GM19043 (cell line): ENCODE results near the gene CCNF.
"Not testable (repeated sequence)": the region's sequence is repeated elsewhere in the genome, so short reads cannot be mapped to it uniquely, and the experiment has no call there.

Source experiments
- ATAC-seq: cut with Tn5 transposase; IDR thresholded peaks from one replicate; pipeline ENCODE4 v1.9.1; 2021; ENCODE audit warnings: low read depth; ENCODE audit not compliant: unreplicated experiment

Gene CCNF

GRCh38 chr16:2429034-2429770 lies at the start of gene CCNF:
CCNF (plus strand) TSS chr16:2429447; CDS start chr16:2429482, 35 bp downstream.
- ATAC-seq = peak; percentile 79

- no peak for ATAC-seq
Observed at GRCh38 chr16:2383501-2383900, 45.7 kb upstream of the CCNF start.

- ATAC-seq = no peak
Observed at GRCh38 chr16:2384426-2384825, 44.8 kb upstream of the CCNF start.

- ATAC-seq = no peak
Observed at GRCh38 chr16:2385190-2385836, 43.9 kb upstream of the CCNF start.

- not testable (repeated sequence) for ATAC-seq
Observed at GRCh38 chr16:2385982-2386381, 43.3 kb upstream of the CCNF start.

GRCh38 chr16:2386990-2387389 lies 42.3 kb upstream of the CCNF start:
- ATAC-seq = no peak

GRCh38 chr16:2388139-2388874 lies 40.9 kb upstream of the CCNF start:
- no peak for ATAC-seq

GRCh38 chr16:2388875-2389433 lies 40.3 kb upstream of the CCNF start:
- ATAC-seq = no peak

- ATAC-seq = no peak
Observed at GRCh38 chr16:2392025-2392424, 37.2 kb upstream of the CCNF start.

- no peak for ATAC-seq
Observed at GRCh38 chr16:2398520-2398919, 30.7 kb upstream of the CCNF start.

- no peak for ATAC-seq
Observed at GRCh38 chr16:2404099-2404498, 25.1 kb upstream of the CCNF start.

- ATAC-seq = no peak
Observed at GRCh38 chr16:2415085-2415484, 14.2 kb upstream of the CCNF start.

- no peak for ATAC-seq
Observed at GRCh38 chr16:2420035-2420434, 9.2 kb upstream of the CCNF start.

- no peak for ATAC-seq
Observed at GRCh38 chr16:2422123-2422867, 7.0 kb upstream of the CCNF start.

GRCh38 chr16:2424061-2425007 lies 4.9 kb upstream of the CCNF start:
- ATAC-seq = no peak

- no peak for ATAC-seq
Observed at GRCh38 chr16:2425008-2425518, 4.2 kb upstream of the CCNF start.

GRCh38 chr16:2425825-2426430 lies 3.3 kb upstream of the CCNF start:
- ATAC-seq = no peak

GRCh38 chr16:2426941-2427361 lies 2.3 kb upstream of the CCNF start:
- no peak for ATAC-seq

- ATAC-seq = no peak
Observed at GRCh38 chr16:2427526-2427925, 1.7 kb upstream of the CCNF start.
